NB4 (cell line): ENCODE measurements around the gene HS3ST5.

ENCODE experiments used
- DNase-seq: peaks from one replicate; pipeline ENCODE4 v3.0.0; 2010; ENCODE audit warnings: low read depth
- H3K4me3 ChIP-seq: one replicate; pipeline ENCODE4 v1.5.1; 2011; ENCODE audit warnings: mild to moderate bottlenecking, low read depth, low read length, moderate library complexity
- MAX ChIP-seq: IDR thresholded peaks from 2 replicates; pipeline ENCODE4 v1.6.1; 2011; ENCODE audit warnings: low read depth, low read length
- MYC ChIP-seq: IDR thresholded peaks from 2 replicates; pipeline ENCODE4 v1.6.1; 2011; ENCODE audit warnings: low read depth, low read length
- POLR2A ChIP-seq: IDR thresholded peaks from 2 replicates; pipeline ENCODE4 v1.6.1; 2011; ENCODE audit warnings: mild to moderate bottlenecking; ENCODE audit not compliant: insufficient read length; ENCODE audit errors: extremely low read depth
- TF ChIP-seq, protein P1 (sequence below): IDR thresholded peaks from one replicate; pipeline ENCODE4 v1.5.1; 2012; ENCODE audit warnings: low read depth, low read length

Gene HS3ST5

GRCh38 chr6:114125576-114125975, 217.2 kb downstream of the HS3ST5 start:
- no peak overlapping the region for H3K4me3 ChIP-seq
- DNase-seq = no peak
- no peak for TF ChIP-seq MAX
- no peak for TF ChIP-seq MYC

DNA sequence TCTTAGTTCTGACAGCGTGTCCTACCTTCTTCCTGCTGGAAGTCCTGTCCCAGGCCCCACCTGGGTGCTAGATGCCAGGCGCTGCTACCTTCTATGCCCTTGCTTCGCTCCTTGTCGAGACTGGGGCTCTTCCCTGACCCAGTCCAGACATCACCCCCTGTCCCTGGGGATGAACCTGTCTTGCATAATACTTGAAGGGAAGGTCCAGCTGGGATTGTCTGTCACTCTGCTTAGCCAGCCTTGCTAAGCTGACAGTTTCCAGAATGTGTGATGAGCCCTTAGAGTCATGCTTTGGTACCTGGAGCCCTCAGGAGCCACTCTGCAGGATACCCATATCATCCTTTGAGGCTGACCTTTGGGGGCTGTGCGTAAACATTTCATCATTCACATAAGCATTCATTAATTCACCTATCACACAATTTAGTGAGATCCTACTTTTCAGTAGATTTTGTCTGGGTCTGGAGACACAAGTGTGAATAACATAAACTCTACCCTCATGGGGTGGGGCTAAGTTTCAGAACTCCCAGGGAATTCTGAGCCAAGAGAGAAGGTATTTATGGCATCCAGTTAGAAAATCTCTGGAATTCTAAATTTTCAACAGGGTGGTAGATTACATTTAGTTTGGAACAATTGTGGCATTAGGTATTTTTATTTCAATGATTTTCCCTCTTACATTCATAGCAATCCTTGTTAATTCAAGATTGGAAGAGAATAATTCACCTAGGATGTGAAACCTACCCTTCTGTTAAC, 220.7 kb downstream of the HS3ST5 start:
- no peak overlapping the region for H3K4me3 ChIP-seq
- no peak for TF ChIP-seq MAX
- DNase-seq = no peak

DNA sequence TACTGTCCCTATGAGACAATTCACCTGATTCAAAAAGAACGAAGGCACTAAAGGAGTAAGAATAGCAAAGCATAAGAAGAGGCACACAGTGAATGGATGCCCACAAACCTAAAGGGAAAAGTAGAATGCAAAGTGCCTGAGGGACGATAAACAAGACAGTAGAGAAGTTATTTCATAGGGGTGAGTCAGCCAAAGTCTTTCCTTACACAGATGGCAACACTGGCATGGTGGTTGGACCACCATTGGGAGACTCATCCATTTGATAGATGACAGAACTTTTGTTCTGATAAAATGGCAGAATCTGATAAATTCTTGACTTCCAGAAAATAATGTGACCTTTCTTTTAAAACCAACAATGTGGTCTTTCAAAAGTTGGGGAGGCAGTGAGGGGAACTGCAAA, 223.8 kb downstream of the HS3ST5 start:
- H3K4me3 ChIP-seq = no peak overlapping the region
- TF ChIP-seq POLR2A (no peak), MYC (no peak), MAX (no peak)
- TF ChIP-seq, protein P1, sequence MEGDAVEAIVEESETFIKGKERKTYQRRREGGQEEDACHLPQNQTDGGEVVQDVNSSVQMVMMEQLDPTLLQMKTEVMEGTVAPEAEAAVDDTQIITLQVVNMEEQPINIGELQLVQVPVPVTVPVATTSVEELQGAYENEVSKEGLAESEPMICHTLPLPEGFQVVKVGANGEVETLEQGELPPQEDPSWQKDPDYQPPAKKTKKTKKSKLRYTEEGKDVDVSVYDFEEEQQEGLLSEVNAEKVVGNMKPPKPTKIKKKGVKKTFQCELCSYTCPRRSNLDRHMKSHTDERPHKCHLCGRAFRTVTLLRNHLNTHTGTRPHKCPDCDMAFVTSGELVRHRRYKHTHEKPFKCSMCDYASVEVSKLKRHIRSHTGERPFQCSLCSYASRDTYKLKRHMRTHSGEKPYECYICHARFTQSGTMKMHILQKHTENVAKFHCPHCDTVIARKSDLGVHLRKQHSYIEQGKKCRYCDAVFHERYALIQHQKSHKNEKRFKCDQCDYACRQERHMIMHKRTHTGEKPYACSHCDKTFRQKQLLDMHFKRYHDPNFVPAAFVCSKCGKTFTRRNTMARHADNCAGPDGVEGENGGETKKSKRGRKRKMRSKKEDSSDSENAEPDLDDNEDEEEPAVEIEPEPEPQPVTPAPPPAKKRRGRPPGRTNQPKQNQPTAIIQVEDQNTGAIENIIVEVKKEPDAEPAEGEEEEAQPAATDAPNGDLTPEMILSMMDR = no peak
- no peak for DNase-seq

DNA sequence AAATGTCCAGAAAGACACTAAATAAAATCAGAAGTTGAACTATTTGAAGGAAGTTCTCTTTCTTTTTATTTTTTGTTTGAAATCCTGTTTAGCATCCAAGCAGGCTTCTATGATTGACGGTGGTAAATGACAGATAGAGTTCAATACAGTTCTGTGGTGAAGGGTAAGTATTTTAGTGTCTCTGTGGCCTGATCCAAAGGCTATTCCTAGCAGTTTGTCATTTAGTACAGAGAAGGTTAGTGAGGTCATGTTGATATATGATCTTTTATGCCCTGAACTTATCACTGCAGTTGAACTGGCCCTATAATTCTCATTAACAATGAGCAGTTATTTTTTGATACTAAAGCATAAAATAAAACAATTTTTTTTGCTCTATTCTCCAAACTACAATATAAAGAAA, 227.2 kb downstream of the HS3ST5 start:
- no peak overlapping the region for H3K4me3 ChIP-seq
- no peak for TF ChIP-seq POLR2A
- TF ChIP-seq MYC = no peak
- TF ChIP-seq, protein P1 = no peak
- no peak for TF ChIP-seq MAX
- DNase-seq = no peak

DNA sequence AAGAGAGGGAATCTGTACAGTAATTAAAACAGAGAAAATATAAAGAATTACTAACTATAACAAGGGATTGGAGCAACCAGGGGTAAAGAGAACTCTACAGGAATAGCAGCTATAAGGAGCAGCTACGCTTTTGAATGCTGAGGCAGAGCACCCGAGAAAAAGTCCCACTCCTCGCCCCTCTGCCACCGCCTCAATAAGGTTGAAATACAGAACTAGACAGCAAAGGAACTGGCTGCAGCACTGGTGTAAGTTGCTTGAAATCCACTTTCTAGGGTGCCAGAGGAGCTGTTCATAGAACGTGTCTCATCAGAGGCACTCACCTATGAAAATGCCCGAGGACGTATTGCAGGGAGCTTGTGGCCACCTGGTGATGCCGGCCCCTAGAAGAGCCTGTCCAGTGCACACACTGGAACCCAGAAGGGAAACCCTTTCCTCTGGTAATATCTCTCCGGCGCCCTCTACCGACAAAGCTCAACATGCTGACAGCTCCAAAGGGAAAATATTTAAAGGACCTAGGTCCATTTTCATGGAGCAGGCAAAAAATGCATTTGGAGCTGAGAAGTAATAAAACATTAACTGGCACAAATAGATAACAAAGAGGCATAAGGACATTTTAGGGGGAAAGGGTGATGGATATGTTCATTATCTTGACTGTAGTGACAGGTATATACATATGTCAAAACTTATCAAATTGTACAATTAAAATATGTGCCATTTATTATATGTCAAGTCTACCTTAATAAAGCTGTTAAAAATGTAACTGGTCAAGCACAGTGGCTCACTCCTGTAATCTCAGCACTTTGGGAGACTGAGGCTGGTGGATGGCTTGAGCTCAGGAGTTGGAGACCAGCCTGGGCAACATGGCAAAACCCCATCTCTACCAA, 234.5 kb downstream of the HS3ST5 start:
- TF ChIP-seq POLR2A (no peak), MAX (no peak)
- TF ChIP-seq, protein P1 = peak; percentile 86
- DNase-seq = peak; percentile 58
- H3K4me3 ChIP-seq = no peak overlapping the region

DNA sequence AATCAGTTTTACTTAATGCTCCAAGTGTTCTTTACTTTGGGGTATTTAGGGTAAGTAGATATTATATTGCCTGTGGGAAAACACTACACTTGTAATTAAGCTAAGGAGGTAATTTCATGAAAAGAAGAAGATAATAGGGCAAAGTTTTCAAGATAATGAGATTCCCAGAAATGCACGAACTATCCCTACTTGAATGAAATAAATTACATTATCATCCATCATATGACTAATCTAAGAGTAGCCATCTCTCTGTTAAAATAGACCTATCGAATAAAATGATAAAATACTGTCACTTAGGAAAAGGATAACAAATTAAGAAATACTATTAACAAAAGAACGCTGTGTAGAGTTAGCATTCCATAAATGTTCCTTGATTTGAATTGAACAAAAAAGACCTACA, 236.8 kb downstream of the HS3ST5 start:
- DNase-seq = no peak
- TF ChIP-seq, protein P1 = no peak
- TF ChIP-seq MYC (no peak), MAX (no peak), POLR2A (no peak)
- no peak overlapping the region for H3K4me3 ChIP-seq
